IMR-90 (cell line): ENCODE results near the gene AOPEP. TPM values are rescaled to one million over a fixed set of nuclear protein-coding genes. Genes with fewer than 3 reads are reported as not detected.

Experiments
- ATAC-seq: fragments of 200-7000 bp; cut with Tn5 transposase; 2 replicates; pipeline ENCODE4 v1.9.1; 2020; ENCODE audit warnings: low read depth, mild to moderate bottlenecking, moderate library complexity
- BruUV-seq: library from RNA; stranded (reverse); fragments of 400-500 nt; replicated peaks from 2 replicates; lab custom pipeline; 2021; lab: Mats Ljungman, UMichigan
- CTCF ChIA-PET: fragments of 300-600 bp; formaldehyde crosslinking; extraction: SDS; loops from one replicate; lab custom pipeline; 2021; ENCODE audit warnings: antibody characterized with exemption; lab: Yijun Ruan, JAX
- POLR2A ChIA-PET: fragments of 300-600 bp; sonication (Branson Sonifier 250); formaldehyde crosslinking; loops from one replicate; lab custom pipeline; 2022; ENCODE audit warnings: antibody characterized with exemption; ENCODE audit not compliant: unreplicated experiment; lab: Charles Lee
- DNase-seq: peaks from one replicate; pipeline ENCODE4 v3.0.0; 2013
- H2AFZ ChIP-seq: replicated peaks from 2 replicates; pipeline ENCODE3; 2013; ENCODE audit warnings: low read length, mild to moderate bottlenecking; ENCODE audit not compliant: poor library complexity
- H2AK5ac ChIP-seq: 2 replicates; pipeline ENCODE4 v1.6.1; 2013; ENCODE audit warnings: low read depth, low read length, inconsistent platforms
- H2AK9ac ChIP-seq: replicated peaks from 2 replicates; pipeline ENCODE3; 2013; ENCODE audit warnings: mild to moderate bottlenecking, low read depth, low read length, moderate library complexity; ENCODE audit not compliant: poor library complexity
- H2BK120ac ChIP-seq: 2 replicates; pipeline ENCODE4 v1.6.1; 2013; ENCODE audit warnings: low read depth, low read length, inconsistent platforms
- H2BK15ac ChIP-seq: 3 replicates; pipeline ENCODE4 v1.6.1; 2013; ENCODE audit warnings: low read depth, low read length, inconsistent platforms
- H2BK20ac ChIP-seq: 2 replicates; pipeline ENCODE4 v1.6.1; 2013; ENCODE audit warnings: low read depth, mild to moderate bottlenecking, inconsistent platforms, low read length, moderate library complexity
- H2BK5ac ChIP-seq: 2 replicates; pipeline ENCODE4 v1.6.1; 2013; ENCODE audit warnings: mild to moderate bottlenecking, low read depth, low read length, inconsistent platforms; ENCODE audit not compliant: poor library complexity, severe bottlenecking
- H3K14ac ChIP-seq: replicated peaks from 2 replicates; pipeline ENCODE4 v1.6.1; 2013; ENCODE audit warnings: low read depth, low read length, inconsistent platforms
- H3K18ac ChIP-seq: 2 replicates; pipeline ENCODE4 v1.6.1; 2013; ENCODE audit warnings: low read depth, low read length, control low read depth
- H3K23ac ChIP-seq: 2 replicates; pipeline ENCODE4 v1.6.1; 2013; ENCODE audit warnings: low read depth, low read length, inconsistent platforms
- H3K27ac ChIP-seq: 2 replicates; pipeline ENCODE4 v1.5.1; 2013; ENCODE audit warnings: mild to moderate bottlenecking, control low read depth, low read length; ENCODE audit not compliant: insufficient read depth
- H3K27me3 ChIP-seq: 2 replicates; pipeline ENCODE4 v1.6.1; 2013; ENCODE audit warnings: low read length; ENCODE audit not compliant: control insufficient read depth, insufficient read depth
- H3K36me3 ChIP-seq: 2 replicates; pipeline ENCODE4 v1.6.1; 2013; ENCODE audit warnings: low read length, mixed read lengths; ENCODE audit not compliant: control insufficient read depth, insufficient read depth
- H3K4ac ChIP-seq: 2 replicates; pipeline ENCODE4 v1.6.1; 2013; ENCODE audit warnings: low read depth, low read length, inconsistent platforms
- H3K4me1 ChIP-seq: 2 replicates; pipeline ENCODE4 v1.6.1; 2013; ENCODE audit warnings: low read length, mixed read lengths; ENCODE audit not compliant: control insufficient read depth, insufficient read depth
- H3K4me2 ChIP-seq: 2 replicates; pipeline ENCODE4 v1.6.1; 2013; ENCODE audit warnings: low read depth, mild to moderate bottlenecking, control low read depth, low read length, moderate library complexity
- H3K4me3 ChIP-seq: 2 replicates; pipeline ENCODE4 v1.5.1; 2013; ENCODE audit warnings: low read depth, mild to moderate bottlenecking, control low read depth, low read length, moderate library complexity; ENCODE audit not compliant: insufficient read depth
- H3K56ac ChIP-seq: 2 replicates; pipeline ENCODE4 v1.6.1; 2013; ENCODE audit warnings: low read length, inconsistent platforms; ENCODE audit not compliant: insufficient read depth; ENCODE audit errors: extremely low read depth
- H3K79me1 ChIP-seq, 2 experiments: 2 replicates each; pipeline ENCODE4 v1.6.1; 2013; ENCODE audit warnings: low read length in 2 of 2, inconsistent platforms in 1 of 2, low read depth in 1 of 2
- H3K9ac ChIP-seq: 2 replicates; pipeline ENCODE4 v1.6.1; 2013; ENCODE audit warnings: low read depth, low read length, control low read depth
- H3K9me1 ChIP-seq: 2 replicates; pipeline ENCODE4 v1.6.1; 2013; ENCODE audit warnings: low read length, inconsistent platforms; ENCODE audit not compliant: insufficient read depth
- H3K9me3 ChIP-seq: 2 replicates; pipeline ENCODE4 v1.6.1; 2013; ENCODE audit warnings: low read length; ENCODE audit not compliant: control insufficient read depth, insufficient read depth
- H4K20me1 ChIP-seq: 2 replicates; pipeline ENCODE4 v1.6.1; 2013; ENCODE audit warnings: low read length, inconsistent platforms; ENCODE audit not compliant: insufficient read depth
- H4K5ac ChIP-seq: 2 replicates; pipeline ENCODE4 v1.6.1; 2013; ENCODE audit warnings: mild to moderate bottlenecking, low read depth, low read length, control low read depth
- H4K8ac ChIP-seq, 2 experiments: 2 replicates each; pipeline ENCODE4 v1.6.1; 2013; ENCODE audit warnings: low read depth in 2 of 2, low read length in 2 of 2, control low read depth in 1 of 2, inconsistent platforms in 1 of 2
- H4K91ac ChIP-seq: 2 replicates; pipeline ENCODE4 v1.6.1; 2013; ENCODE audit warnings: low read depth, low read length, inconsistent platforms; ENCODE audit not compliant: insufficient read depth
- CHD1 ChIP-seq: IDR thresholded peaks from 2 replicates; pipeline ENCODE4 v1.6.1; 2012; ENCODE audit warnings: low read depth, low read length, improper control_type of control experiment
- ELK1 ChIP-seq: fragments of 150-350 bp; IDR thresholded peaks from 2 replicates; pipeline ENCODE4 v1.6.1; 2016; ENCODE audit warnings: low read depth, mild to moderate bottlenecking, low read length, moderate library complexity, borderline replicate concordance
- RFX5 ChIP-seq: IDR thresholded peaks from 2 replicates; pipeline ENCODE4 v1.8.0; 2012; ENCODE audit warnings: low read depth, mild to moderate bottlenecking, low read length, moderate library complexity
- USF2 ChIP-seq: fragments of 150-350 bp; IDR thresholded peaks from 2 replicates; pipeline ENCODE4 v1.6.1; 2017; ENCODE audit warnings: mild to moderate bottlenecking, antibody characterized with exemption, low read length, low read depth
- WGBS, 2 experiments: methylation state at CpG; one replicate each; pipeline versions ENCODE4 v1.1.5 to v1.1.7; 2013; ENCODE audit warnings: missing lambda C conversion rate in 2 of 2; ENCODE audit not compliant: insufficient read length in 1 of 2; ENCODE audit errors: extremely low coverage in 2 of 2; 5-methylcytosine and 5-hydroxymethylcytosine counted together
- dilution Hi-C: fragments of 300-500 bp; cut with HindIII; formaldehyde crosslinking; loops from one replicate; pipeline ENCODE4 v1.14.3; 2018; ENCODE audit warnings: low sequenced_read_pairs; ENCODE audit not compliant: unreplicated experiment
- in situ Hi-C: fragments of 300-500 bp; cut with MboI; formaldehyde crosslinking; loops from 3 replicates; pipeline ENCODE4 v1.14.3; 2019; ENCODE audit warnings: low sequenced_read_pairs, inconsistent platforms, mixed read lengths
- intact Hi-C: fragments of 100-400 bp; cut with micrococcal nuclease; formaldehyde crosslinking; loops from 2 replicates; pipeline ENCODE4 v1.10.0; 2022
- polyA plus RNA-seq, 3 experiments: library from polyadenylated mRNA; depleted of rRNA; stranded (reverse); fragments of >200 nt; gene quantifications; 2 replicates each; pipeline ENCODE4 v1.2.3, GENCODE V29; 2012; ENCODE audit warnings: low replicate concordance in 1 of 3
- total RNA-seq: library from RNA; depleted of rRNA; stranded (reverse); fragments of >200 nt; gene quantifications from 2 replicates; pipeline ENCODE4 v1.2.3, GENCODE V29; 2012
- TF ChIP-seq, protein P1 (sequence below): conservative IDR thresholded peaks from 2 replicates; pipeline ENCODE4 v1.5.1; 2012; ENCODE audit warnings: mild to moderate bottlenecking, low read depth, low read length, improper control_type of control experiment

AOPEP gene
- total and polyA plus RNA-seq, 2 of the 4 experiments (the other 2 are of a cell fraction): 34.9 to 38.7 TPM

GRCh38 chr9:95102001-95102433, 375.5 kb downstream of the AOPEP start:
- H3K36me3 ChIP-seq: peaks cover 28% of the 10 kb centered on the region

More at GRCh38 chr9:95102001-95102433, 375.5 kb downstream of the AOPEP start:
- Histone ChIP-seq H2BK20ac (no peak overlapping the region), H2BK15ac (no peak overlapping the region), H3K14ac (no peak overlapping the region), H3K27me3 (no peaks in the 10 kb centered on the region), H3K18ac (no peak overlapping the region), H3K4me1 (peaks cover 18% of the 10 kb centered on the region), H4K8ac (no peak overlapping the region), H4K20me1 (0 out of 2 replicates have a peak, but pooled peaks cover 3% of the 10 kb centered on the region), H3K4me2 (no peak overlapping the region), H3K79me1 (peaks cover 8 to 43% of the 10 kb centered on the region in 2 experiments), H3K9ac (no peak overlapping the region), H2AK5ac (no peak overlapping the region), H2BK5ac (no peak overlapping the region), H3K9me3 (no peaks in the 10 kb centered on the region), H3K4me3 (no peak overlapping the region), H3K23ac (no peak overlapping the region), H3K4ac (no peak overlapping the region), H2AFZ (no peak overlapping the region), H3K9me1 (peaks cover 26% of the 10 kb centered on the region), H2BK120ac (no peak overlapping the region), H2AK9ac (no peak overlapping the region), H4K91ac (no peak overlapping the region), H3K27ac (no peak overlapping the region), H4K5ac (no peak overlapping the region), H3K56ac (no peak overlapping the region)
- CTCF ChIA-PET: interaction anchor here (0.7 to 1.5 kb wide), 2 partner anchors 26 to 297 kb away, joined by 3 to 7 read pairs; no protein-coding TSS in a partner anchor
- ATAC-seq (no peak), DNase-seq (no peak)
- dilution Hi-C loops (no loop called here), in situ Hi-C loops (no loop called here), intact Hi-C loops (no loop called here)
- no peak for TF ChIP-seq CHD1
- TF ChIP-seq, protein P1, sequence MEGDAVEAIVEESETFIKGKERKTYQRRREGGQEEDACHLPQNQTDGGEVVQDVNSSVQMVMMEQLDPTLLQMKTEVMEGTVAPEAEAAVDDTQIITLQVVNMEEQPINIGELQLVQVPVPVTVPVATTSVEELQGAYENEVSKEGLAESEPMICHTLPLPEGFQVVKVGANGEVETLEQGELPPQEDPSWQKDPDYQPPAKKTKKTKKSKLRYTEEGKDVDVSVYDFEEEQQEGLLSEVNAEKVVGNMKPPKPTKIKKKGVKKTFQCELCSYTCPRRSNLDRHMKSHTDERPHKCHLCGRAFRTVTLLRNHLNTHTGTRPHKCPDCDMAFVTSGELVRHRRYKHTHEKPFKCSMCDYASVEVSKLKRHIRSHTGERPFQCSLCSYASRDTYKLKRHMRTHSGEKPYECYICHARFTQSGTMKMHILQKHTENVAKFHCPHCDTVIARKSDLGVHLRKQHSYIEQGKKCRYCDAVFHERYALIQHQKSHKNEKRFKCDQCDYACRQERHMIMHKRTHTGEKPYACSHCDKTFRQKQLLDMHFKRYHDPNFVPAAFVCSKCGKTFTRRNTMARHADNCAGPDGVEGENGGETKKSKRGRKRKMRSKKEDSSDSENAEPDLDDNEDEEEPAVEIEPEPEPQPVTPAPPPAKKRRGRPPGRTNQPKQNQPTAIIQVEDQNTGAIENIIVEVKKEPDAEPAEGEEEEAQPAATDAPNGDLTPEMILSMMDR: no peak
- no peak for TF ChIP-seq RFX5
- TF ChIP-seq USF2: no peak
- TF ChIP-seq ELK1: no peak
- POLR2A ChIA-PET: no interaction called here
- BruUV-seq: no TSS peak
- WGBS, 2 experiments: 87% methylated on average over 7 of the region's 8 CpGs; no CpG with 5 or more reads in 1 of the 2 experiments
